NCI-H345 treated with DMSO at 0.1 percent for 48 hours (cell line): ENCODE results near the gene GTF2H4.
"Not testable (repeated sequence)": the region's sequence is repeated elsewhere in the genome, so short reads cannot be mapped to it uniquely, and the experiment has no call there.

Experiments used
- DNase-seq: peaks from one replicate; lab custom pipeline; 2025; ENCODE audit not compliant: unreplicated experiment; lab: John Stamatoyannopoulos, UW

The GTF2H4 gene

DNA sequence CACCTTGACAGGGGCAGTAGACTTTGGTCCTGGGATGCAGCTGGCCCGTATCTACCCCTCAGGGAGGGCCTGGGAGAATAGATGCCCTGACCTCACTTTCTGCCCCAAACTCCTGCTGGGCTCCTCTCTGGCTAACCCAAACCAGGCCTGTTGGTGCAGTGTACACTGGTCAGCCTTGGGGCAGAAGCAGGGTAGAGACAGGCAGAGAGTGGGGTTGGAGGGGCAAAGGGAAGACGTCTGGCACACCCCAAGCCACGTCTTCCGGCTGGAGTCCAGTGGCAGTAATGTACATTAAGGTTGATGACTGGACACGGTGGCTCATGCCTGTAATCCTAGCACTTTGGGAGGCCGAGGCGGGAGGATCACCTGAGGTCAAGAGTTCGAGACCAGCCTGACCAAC, 14.3 kb upstream of the GTF2H4 start:
- no peak for DNase-seq

- DNase-seq = no peak
These were observed 13.6 kb upstream of the GTF2H4 start for GRCh38 chr6:30894381-30894780.

GRCh38 chr6:30894935-30895334, 13.1 kb upstream of the GTF2H4 start:
- DNase-seq = no peak

- DNase-seq = no peak
These were observed 12.7 kb upstream of the GTF2H4 start for GRCh38 chr6:30895343-30895742.

DNA sequence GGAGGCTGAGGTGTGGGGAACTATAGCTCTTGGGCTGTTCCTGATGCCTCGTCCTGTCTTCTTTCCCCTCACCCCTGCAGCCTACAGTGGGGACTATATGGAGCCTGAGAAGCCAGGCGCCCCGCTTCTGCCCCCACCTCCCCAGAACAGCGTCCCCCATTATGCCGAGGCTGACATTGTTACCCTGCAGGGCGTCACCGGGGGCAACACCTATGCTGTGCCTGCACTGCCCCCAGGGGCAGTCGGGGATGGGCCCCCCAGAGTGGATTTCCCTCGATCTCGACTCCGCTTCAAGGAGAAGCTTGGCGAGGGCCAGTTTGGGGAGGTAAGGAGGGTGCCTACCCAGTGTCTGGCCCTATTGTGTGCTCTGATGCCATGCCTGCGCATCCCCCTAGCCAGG, 11.5 kb upstream of the GTF2H4 start:
- no peak for DNase-seq

DNA sequence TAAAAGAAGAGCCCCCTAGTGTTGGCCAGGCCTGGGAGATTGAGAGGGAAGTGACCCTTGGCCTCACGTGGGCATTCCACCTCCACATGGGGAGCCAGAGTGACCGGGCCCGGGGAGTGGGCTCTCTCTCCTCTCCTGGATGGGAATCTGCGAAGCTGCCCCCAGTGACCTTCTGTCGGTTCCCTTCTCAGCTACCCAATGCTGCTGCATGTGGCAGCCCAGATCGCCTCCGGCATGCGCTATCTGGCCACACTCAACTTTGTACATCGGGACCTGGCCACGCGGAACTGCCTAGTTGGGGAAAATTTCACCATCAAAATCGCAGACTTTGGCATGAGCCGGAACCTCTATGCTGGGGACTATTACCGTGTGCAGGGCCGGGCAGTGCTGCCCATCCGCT, 10.1 kb upstream of the GTF2H4 start:
- DNase-seq = no peak

GRCh38 chr6:30898750-30899360, 9.2 kb upstream of the GTF2H4 start:
- no peak for DNase-seq

DNA sequence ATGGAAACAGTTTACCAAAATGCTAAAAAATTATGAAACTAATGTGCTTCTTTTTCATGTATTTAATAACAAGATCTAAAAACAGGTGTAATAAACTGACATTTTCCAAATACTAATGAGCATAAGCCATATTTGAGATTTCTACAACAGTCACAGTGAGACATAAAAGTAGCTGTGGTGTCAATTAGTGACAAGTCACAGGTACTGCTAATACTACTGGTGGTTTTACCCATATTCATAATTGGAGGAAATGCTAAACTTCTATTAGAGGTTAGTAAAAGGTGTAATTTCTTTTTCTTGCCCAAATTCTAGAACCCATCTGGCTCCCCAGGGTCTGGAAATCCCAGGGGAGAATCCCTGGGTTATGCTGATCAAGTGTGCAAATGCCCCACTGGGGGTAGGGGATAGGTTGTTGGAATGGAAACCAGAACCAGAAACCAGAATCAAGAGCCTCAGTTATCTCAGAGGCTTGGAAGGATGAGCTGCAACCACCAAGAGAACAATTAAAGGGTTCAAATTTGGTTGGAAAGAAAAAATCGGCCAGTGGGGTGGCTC, 7.1 kb upstream of the GTF2H4 start:
- DNase-seq = no peak

DNA sequence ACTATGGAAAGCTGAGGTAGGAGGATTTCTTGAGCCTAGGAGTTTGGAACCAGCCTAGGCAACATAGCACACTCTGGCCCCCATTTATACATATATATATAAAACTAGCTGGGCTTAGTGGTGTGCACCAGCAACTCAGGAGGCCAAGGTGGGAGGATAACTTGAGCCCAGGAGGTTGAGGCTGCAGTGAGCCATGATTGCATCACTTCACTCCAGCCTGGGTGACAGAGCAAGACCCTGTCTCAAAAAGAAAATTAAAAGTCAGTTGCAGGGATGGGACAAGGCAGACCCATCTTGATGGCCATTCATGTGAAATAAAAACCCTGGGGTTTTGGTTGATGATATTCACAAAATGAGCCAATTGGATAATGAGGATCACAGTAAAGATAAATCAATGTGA, 6.6 kb upstream of the GTF2H4 start:
- DNase-seq = no peak

DNA sequence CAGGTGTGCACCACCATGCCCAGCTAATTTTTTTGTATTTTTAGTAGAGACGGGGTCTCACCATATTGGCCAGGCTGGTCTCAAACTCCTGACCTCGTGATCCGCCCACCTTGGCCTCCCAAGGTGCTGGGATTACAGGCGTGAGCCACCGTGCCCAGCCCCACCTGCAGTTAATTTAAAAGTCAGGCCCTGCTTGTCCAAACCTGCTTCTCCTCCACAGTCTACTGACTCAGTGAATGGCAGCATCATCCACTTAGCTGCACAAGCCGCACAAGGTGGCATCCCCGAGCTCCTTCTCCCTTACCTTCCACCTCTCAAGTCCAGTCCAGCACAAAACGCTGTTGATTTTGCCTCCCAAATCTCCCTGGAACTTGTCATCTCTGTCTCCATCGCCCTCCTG, 5.8 kb upstream of the GTF2H4 start:
- DNase-seq = not testable (repeated sequence)

DNA sequence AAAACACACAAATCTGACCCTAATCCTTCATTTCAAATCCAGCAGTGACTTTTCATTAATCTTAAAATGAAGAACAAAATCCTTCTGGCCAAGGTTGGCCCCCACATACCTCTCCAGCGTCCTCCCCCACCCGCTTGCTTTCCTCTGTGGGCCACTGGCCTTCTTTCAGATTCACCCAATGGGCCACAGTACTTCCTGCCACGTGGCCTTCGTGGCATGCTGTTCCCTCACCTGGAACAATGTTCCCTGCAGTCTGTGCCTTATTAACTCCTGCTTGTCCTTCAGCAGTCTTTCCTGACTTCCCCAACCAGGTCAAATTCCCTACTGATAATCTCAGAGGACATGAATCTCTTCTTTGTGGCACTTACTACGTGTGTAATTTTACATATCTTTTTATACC, 5.3 kb upstream of the GTF2H4 start:
- DNase-seq = no peak

DNA sequence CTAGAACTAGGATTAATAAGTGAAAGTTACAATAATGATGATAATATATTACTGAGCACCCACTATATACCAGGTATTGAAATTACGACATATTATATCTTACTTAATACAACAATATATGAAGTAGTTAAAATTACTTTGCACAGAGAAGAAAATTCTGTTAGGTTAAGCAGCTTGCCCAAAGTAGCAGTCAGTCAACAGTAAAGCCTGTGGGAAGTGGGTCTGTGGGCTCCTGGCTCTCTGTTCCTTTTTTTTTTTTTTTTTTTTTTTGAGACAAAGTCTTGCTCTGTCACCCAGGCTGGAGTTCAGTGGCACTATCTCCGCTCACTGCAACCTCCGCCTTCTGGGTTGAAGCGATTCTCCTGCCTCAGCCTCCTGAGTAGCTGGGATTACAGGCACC, 4.8 kb upstream of the GTF2H4 start:
- DNase-seq = no peak

DNA sequence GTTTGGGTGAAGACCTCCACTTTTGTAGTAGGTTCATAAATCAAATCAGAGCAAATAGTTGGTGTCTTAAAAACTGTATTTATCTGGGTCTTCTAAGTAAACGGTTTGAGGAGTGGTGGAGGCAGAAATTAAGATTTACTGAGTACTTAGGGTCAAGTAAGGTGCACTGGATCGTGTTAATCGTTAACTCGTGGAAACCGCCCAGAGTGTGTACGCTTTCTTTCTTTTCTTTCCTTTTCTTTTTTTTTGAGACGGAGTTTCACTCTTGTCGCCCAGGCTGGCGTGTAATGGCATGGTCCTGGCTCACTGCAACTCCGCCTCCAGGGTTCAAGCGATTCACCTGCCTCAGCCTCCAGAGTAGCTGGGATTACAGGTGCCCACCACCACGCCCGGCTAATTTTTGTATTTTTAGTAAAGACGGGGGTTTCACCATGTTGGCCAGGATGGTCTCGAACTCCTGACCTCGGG, 683 bp upstream of the GTF2H4 start:
- DNase-seq = not testable (repeated sequence)

- DNase-seq = no peak
These were observed 693 bp downstream of the GTF2H4 start for GRCh38 chr6:30908700-30909099.

DNA sequence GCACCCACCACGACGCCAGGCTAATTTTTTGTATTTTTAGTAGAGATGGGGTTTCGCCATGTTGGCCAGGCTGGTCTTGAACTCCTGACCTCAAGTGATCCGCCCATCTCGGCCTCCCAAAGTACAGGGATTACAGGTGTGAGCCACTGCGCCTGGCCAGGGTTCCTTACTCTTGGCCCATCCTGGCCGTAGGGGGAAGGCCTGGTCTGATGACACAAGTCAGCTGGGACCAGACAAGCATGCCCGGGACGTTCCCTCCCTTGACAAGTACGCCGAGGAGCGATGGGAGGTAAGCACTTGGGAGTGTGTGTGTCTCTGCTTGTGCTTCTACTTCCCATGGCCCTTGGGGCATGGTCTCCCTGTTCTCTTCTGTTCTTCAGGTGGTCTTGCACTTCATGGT, 2.5 kb downstream of the GTF2H4 start:
- DNase-seq = not testable (repeated sequence)

- DNase-seq = no peak
These were observed 4.9 kb downstream of the GTF2H4 start for GRCh38 chr6:30912746-30913520.

DNA sequence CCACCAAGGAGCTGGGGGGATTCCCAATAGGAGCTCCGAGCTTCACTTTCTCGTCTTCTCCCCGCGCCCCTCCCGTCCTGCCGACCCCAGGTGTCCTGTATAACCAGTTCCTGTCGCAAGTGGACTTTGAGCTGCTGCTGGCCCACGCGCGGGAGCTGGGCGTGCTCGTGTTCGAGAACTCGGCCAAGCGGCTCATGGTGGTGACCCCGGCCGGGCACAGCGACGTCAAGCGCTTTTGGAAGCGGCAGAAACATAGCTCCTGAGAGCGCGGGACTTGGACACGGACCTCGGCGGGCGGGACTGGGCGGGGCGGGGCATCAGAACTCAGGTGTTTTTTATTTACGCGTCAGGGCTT, 5.7 kb downstream of the GTF2H4 start:
- DNase-seq = no peak

- peak; percentile 67 for DNase-seq
These were observed 6.3 kb downstream of the GTF2H4 start, which contains the start of gene VARS2 for GRCh38 chr6:30914076-30914853. TSS of gene VARS2 (plus strand) at chr6:30914238. CDS start at chr6:30914837, 599 bp downstream.

- no peak for DNase-seq
These were observed 7.0 kb downstream of the GTF2H4 start for GRCh38 chr6:30914854-30915590.

- DNase-seq = peak; percentile 3
These were observed 7.6 kb downstream of the GTF2H4 start for GRCh38 chr6:30915591-30915946.

GRCh38 chr6:30917041-30917440, 9.0 kb downstream of the GTF2H4 start:
- no peak for DNase-seq
